SH-SY5Y (cell line): ENCODE data around the gene RHEX.

ENCODE experiments used
- GATA2 ChIP-seq: IDR thresholded peaks from 2 replicates; pipeline ENCODE4 v1.6.1; 2011; ENCODE audit warnings: mild to moderate bottlenecking, low read depth, low read length
- GATA3 ChIP-seq: IDR thresholded peaks from 2 replicates; pipeline ENCODE4 v1.6.1; 2011; ENCODE audit warnings: low read depth, mild to moderate bottlenecking, low read length, moderate library complexity

- TF ChIP-seq GATA3 (no peak), GATA2 (no peak)
These were observed 28.9 kb downstream of the RHEX start for GRCh38 chr1:206081856-206082255.
